Stimulated activated CD8-positive, alpha-beta memory T cell treated with anti-CD3 and anti-CD28 coated beads, Interleukin-15, amount 100 ng/mL, for 1 hour (primary cell): Measurements from ENCODE around the gene TPSG1.
"Not testable (repeated sequence)": the region's sequence is repeated elsewhere in the genome, so short reads cannot be mapped to it uniquely, and the experiment has no call there.

Experiments used
- DNase-seq: peaks from one replicate; pipeline ENCODE4 v3.0.0-alpha.2; 2020; ENCODE audit warnings: low read depth

Gene TPSG1

GRCh38 chr16:1225051-1225451 lies at the start of gene TPSG1:
TSS of gene TPSG1 (minus strand) at chr16:1225268. CDS start at chr16:1225252, 16 bp downstream.
- no peak for DNase-seq

GRCh38 chr16:1274767-1275166 lies 49.7 kb upstream of the TPSG1 start:
- DNase-seq, result no peak

DNA sequence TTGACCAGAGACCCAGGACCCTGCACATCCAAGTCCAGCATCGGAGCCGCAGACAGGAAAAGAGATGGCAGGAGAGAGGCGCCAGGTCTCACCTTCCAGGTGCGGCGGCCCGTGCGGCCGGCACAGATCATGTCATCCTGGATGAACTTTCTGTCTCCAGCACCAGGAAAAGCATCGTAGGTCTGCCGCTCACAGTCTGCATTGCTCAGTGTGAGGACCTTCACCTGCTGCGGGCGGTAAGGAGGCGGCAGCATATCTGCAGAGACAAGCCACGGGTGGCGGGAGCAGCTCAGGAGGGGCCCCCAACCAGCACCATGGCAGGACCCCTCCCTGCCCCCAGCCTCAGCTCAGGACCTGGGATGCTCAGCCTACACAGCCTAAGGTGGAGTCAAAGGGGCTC lies 48.7 kb upstream of the TPSG1 start:
- no peak for DNase-seq

GRCh38 chr16:1272453-1273198 lies 47.6 kb upstream of the TPSG1 start:
- DNase-seq, result no peak

DNA sequence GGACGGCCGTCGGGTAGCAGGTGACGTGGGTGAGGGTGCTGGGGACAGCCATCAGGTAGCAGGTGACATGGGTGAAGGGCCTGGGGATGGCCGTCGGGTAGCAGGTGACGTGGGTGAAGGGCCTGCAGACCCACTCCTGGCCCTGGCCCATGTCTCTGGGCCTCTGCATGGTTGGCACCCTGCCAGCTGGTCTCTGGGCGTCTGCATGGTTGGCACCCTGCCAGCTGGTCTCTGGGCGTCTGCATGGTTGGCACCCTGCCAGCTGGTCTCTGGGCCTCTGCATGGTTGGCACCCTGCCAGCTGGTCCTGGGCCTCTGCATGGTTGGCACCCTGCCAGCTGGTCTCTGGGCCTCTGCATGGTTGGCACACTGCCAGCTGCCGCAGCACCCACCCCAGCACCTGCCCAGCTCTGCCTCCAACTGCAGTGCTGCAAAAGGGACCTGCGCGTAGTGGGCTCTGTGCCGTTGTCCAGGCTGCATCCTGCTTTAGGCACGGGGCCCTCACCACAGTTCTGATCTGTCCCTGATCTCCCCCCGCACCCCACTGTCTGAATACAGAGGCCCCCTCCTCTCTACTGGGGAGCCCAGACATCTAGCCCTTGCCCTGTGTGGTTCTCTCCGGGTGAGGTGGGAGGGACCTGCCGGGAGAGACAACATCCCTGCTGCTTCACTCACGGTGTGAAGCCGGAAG lies 46.8 kb upstream of the TPSG1 start:
- DNase-seq, result not testable (repeated sequence)

DNA sequence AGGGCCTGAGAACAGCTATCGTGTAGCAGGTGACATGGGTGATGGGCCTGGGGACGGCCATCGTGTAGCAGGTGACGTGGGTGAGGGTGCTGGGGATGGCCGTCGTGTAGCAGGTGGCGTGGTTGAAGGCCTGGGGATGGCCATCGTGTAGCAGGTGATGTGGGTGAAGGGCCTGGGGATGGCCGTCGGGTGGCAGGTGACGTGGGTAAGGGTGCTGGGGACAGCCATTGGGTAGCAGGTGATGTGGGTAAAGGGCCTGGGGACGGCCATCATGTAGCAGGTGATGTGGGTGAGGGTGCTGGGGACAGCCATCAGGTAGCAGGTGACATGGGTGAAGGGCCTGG lies 46.3 kb upstream of the TPSG1 start:
- no peak for DNase-seq

DNA sequence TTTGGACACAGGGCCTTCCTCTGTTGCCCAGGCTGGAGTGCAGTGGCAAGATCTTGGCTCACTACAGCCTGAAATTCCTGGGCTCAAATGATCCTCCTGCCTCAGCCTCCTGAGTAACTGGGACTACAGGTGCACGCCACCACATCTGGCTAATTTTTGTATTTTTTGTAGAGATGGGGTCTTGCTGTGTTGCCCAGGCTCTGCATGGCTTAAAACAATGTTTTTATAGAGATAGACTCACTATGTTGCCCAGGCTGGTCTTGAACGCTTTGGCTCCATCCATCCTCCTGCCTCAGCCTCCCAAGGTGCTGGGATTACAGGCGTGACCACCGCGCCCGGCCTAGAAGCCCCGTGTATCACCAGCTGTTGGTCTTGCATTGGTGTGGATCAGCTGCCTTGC lies 44.4 kb upstream of the TPSG1 start:
- not testable (repeated sequence) for DNase-seq

DNA sequence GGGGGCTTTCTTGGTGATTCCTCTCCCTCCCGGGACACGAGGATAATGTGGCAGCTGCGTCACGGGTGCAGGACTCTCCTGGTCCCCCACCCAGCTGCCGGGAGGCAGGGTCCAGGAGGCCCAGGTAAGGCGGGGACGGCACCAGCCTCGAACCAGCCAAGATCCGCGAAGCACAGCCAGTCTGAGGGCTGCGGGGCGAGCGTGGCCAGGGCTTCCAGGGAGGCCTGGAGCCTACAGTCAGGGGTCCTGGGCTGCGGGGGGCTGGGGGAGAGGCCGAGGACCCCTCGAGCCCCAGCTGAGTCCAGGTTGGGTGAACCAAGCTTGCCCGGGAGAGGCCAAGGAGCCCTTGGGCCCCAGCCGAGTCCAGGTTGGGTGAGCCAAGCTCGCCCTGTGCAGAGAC lies 40.8 kb upstream of the TPSG1 start:
- DNase-seq, result no peak

DNA sequence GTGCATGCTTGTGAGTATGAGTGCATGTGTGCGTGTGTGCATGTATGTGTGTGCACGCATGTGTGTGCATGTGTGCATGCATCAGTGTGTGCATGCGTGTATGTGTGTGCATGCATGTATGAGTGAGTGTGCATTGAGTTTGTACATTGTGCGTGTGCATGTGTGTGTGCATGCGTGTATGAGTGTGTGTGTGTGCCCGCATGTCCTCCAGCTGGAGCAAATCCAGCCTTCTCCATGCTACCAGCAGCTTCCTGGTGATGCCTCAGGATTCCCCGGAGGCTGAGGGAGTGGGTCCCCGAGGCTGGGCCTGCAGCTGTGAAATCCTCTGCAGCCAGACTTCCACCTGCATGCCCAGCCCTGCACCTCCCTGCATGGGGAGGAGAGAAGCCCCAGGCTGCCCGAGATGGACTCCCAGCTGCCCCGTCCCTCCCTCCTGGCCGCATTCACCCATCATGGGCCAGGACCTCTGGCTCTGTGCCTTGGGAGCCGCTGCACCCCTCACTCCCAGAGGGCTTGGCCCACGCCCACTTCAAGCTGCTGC lies 40.1 kb upstream of the TPSG1 start:
- DNase-seq, result no peak

DNA sequence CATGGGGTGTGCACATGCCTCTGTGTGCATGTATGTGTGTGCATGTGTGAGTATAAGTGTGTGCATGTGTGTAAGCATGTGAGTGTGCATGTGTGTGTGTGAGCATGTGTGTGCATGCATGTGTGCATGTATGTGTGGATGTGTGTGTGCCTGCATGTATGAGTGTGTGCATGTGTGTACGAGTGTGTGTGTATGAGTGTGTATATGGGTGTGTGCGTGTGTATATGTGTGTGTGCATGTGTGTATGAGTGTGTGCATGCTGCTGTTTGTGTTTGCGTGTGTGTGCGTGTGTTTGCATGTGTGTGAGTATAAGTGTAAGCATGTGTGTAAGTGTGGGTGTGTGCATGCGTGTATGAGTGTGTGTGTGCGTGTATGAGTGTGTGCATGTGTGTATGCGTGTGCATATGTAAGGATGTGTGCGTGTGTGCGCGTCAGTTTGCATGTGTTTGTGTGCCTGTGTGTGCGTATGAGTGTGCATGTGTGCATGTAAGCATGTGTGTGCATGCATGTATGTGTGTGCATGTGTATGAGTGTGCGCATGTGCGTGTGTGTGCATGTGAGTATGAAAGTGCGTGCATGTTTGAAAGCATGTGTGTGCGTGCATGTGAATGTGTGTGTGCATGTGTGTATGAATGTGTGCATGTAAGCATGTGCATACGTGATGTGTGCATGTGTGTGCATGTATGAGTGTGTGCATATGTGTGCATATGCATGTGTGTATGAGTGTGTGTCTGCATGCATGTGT lies 39.4 kb upstream of the TPSG1 start:
- no peak for DNase-seq

- DNase-seq, result no peak
These were observed 38.7 kb upstream of the TPSG1 start for GRCh38 chr16:1263591-1264344.

DNA sequence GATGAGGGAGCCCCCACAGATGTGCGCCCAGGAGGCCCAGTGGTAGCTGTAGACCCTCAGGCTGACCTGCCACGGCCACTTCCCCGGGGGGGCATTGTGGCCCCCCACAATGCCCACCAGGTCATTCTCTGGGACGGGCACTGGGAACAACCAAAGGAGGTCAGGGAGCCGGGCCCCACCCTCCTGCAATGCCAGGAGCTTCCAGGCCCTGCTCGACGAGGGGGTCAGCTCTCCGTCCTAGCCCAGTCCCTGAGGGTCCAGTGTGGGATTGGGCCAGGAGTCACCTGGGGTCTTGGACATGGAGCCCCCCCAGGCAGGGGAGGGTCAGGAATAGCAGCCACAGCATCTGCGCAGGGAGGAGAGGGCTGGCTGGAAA lies 37.8 kb upstream of the TPSG1 start:
- no peak for DNase-seq

DNA sequence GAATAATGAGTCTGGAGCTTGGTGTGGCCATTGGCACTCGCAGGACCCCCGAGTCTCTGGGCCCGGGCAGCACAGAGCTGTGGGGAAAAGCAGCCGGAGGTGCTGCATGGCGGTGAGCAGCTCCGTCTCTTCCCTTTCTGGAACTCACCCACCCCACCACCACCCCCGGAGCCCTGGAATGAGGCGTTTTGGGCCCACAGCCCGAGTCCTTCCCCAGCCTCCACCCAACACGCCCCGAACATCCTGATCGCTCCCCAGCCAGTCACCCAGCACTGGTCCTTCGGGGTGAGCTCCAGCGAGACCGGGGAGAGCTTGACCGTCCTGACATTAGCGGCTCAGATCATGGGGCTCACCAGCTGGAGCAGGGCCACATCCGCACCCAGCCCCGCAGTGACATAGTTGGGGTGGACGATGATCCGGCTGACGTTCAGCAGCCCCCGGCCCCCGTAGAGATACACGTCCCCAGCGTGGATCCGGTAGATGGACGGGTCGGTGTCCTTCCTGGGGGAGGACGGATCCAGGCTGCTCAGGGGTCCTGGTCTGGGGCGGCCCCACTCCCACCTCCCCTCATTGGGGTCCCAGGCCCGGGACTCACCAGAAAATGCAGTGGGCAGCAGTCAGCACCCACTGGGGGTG lies 37.3 kb upstream of the TPSG1 start:
- no peak for DNase-seq

DNA sequence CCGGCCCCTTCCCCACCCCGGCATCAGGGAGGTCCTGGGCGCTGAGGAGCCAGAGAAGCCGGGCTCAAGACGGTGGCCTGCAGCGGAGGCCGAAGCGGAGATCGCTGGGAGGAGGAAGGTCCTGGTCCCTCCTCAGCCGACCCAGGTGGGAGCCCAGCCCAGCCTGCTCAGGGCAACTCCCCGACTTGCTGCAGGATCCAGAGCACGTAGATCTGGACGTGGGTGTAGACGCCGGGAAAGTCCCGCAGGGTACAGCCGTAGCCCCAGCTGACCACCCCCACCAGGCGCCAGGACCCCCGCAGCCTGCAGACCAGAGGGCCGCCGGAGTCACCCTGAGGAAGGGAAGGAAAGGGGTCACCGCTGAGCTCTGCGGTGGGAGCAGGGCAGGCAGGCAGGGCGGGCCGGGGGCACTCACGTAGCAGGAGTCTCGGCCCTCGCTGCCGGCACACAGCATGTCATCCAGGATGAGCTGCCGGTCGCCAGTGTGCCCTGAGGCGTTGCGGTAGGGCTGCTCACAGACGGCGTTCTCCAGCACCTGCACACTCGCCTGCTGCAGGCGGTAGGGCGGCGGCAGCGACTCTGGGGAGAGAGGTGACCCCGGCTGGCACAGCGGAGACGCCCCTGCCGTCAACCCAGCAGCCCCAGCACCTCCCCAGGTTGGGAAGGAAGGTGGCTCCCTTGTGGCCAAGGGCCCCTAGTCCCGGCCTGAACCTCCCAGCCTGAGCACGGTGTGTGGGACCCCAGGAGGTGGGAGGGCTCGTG lies 36.2 kb upstream of the TPSG1 start:
- no peak for DNase-seq

DNA sequence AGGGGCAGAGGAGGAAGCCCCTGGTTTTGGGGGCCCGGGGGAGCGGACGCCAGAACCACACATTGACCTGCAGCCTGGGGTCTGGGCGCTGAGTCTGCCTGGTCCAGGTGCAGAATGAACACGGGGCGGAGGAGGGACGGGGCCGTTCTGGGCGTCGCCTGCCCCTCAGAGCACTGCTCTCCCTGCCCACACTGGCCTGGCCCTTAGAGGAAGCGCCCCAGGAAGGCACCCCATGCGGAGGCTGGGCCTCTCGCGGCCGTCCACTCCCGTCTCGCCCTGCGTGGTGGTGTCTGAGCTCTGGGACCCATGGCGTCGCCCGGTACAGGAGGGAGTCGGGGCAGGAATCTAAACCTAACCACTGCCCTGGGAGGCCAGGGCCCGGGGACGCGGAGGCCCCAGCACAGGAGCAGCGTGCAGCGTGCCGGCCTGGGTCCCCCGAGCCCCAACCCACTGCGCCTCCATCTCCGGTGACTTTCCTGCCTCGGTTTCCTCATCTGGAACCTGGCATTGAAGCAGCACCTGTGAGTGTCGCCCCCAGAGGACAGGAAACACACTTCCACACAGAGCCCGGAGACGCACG lies 35.1 kb upstream of the TPSG1 start:
- no peak for DNase-seq

DNA sequence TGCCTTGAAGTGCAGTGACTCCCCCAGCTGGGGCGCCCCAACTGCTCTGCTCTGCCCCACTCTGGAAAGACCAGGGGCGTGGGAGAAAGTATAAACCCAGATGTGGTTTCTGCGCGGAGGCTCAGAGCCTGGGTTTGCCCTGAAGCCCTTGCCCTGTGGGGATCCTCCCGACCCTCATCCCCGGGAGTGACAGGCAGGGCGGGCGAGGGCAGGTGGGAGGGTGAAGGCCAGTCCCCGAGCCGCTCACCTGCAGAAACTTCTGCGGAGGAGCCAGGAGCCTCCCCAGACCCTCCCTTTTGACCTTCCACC lies 34.6 kb upstream of the TPSG1 start:
- DNase-seq, result no peak

GRCh38 chr16:1258906-1259759 lies 34.1 kb upstream of the TPSG1 start:
- no peak for DNase-seq

DNA sequence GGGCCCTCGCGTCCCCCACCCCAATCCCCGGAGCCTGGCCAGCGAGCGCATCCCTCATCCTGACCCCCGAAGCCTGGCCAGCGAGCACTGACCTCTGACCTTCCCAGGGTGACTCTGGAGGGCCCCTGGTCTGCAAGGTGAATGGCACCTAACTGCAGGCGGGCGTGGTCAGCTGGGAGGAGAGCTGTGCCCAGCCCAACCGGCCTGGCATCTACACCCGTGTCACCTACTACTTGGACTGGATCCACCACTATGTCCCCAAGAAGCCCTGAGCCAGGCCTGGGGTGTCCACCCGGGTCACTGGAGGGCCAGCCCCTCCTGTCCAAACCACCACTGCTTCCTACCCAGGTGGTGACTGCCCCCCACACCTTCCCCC lies 33.1 kb upstream of the TPSG1 start:
- DNase-seq, result no peak

DNA sequence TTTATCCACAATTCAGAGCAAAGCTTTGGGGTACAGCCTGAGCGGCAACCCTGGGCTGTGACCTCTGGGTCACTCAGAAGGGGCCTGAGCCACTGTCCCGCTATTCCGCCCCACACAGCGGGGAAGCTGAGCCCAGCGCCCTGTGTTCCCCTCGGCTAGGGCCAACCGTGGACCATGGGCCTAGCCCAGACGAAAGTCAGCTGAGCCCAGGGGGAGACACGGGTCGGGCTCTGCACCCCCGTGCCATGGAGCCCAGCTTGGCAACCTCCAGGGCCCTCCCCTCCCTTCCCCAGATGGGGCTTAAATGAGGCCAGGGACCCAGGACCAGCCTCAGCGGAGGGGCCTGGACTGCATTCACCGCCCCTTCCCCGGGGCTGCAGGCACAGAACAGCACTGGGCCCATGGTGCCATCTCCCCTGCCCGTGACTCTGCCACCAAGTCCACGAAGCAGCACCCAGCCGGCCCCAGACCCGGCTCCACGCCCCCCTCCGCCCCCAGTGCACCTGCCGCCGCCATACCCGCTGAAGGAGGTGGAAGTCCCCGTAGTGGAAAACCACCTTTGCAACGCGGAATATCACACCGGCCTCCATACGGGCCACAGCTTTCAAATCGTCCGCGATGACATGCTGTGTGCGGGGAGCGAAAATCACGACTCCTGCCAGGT lies 32.6 kb upstream of the TPSG1 start:
- no peak for DNase-seq
